ENCODE measurements around the gene EXOC8. TPM values are rescaled to one million over a fixed set of nuclear protein-coding genes. Genes with fewer than 3 reads are reported as not detected.

EXOC8 gene
- total RNA-seq, 1 donor from 2014 or later = 9.9 TPM

- no peaks in the 10 kb centered on the region for H3K4me1 ChIP-seq
- H3K9me3 ChIP-seq = no peaks in the 10 kb centered on the region
- no peak for DNase-seq (ENCODE audit: low spot score in 2 of 2)
- H3K36me3 ChIP-seq = no peaks in the 10 kb centered on the region
- H3K27me3 ChIP-seq = no peaks in the 10 kb centered on the region
- no peak overlapping the region for H3K4me3 ChIP-seq
- TF ChIP-seq CTCF (IDR thresholded peaks at IDR 0.05) = no peak
- intact Hi-C loops (cut with DNase I) = no loop called here
- H3K27ac ChIP-seq = no peak overlapping the region
These were observed 27.2 kb downstream of the EXOC8 start for GRCh38 chr1:231310391-231310934.

GRCh38 chr1:231301990-231302389 is 35.7 kb downstream of the EXOC8 start:
- Histone ChIP-seq H3K4me1 (no peaks in the 10 kb centered on the region), H3K36me3 (no peaks in the 10 kb centered on the region), H3K9me3 (no peaks in the 10 kb centered on the region), H3K4me3 (no peak overlapping the region), H3K27me3 (no peaks in the 10 kb centered on the region), H3K27ac (no peak overlapping the region)
- no peak for DNase-seq (ENCODE audit: low spot score in 2 of 2)
- no peak for TF ChIP-seq CTCF (IDR thresholded peaks at IDR 0.05)
- intact Hi-C loops (cut with DNase I) = no loop called here

- H3K9me3 ChIP-seq = no peaks in the 10 kb centered on the region
- intact Hi-C loops (cut with DNase I) = no loop called here
- H3K36me3 ChIP-seq = no peaks in the 10 kb centered on the region
- no peak for TF ChIP-seq CTCF (IDR thresholded peaks at IDR 0.05)
- no peak for DNase-seq (ENCODE audit: low spot score in 2 of 2)
- H3K27ac ChIP-seq = no peak overlapping the region
- H3K4me1 ChIP-seq = no peaks in the 10 kb centered on the region
- H3K4me3 ChIP-seq = no peak overlapping the region
- H3K27me3 ChIP-seq = no peaks in the 10 kb centered on the region
These were observed 41.7 kb downstream of the EXOC8 start for GRCh38 chr1:231295938-231296337.

- Histone ChIP-seq H3K36me3 (no peaks in the 10 kb centered on the region), H3K27me3 (no peaks in the 10 kb centered on the region), H3K9me3 (no peaks in the 10 kb centered on the region), H3K27ac (no peak overlapping the region), H3K4me3 (no peak overlapping the region), H3K4me1 (no peaks in the 10 kb centered on the region)
- intact Hi-C loops (cut with DNase I) = no loop called here
- TF ChIP-seq CTCF (IDR thresholded peaks at IDR 0.05) = no peak
- no peak for DNase-seq (ENCODE audit: low spot score in 2 of 2)
These were observed 51.0 kb downstream of the EXOC8 start for GRCh38 chr1:231286603-231287002.

GRCh38 chr1:231284441-231284840 is 53.2 kb downstream of the EXOC8 start:
- Histone ChIP-seq H3K27ac (no peak overlapping the region), H3K4me3 (no peak overlapping the region), H3K4me1 (no peaks in the 10 kb centered on the region), H3K36me3 (no peaks in the 10 kb centered on the region), H3K27me3 (no peaks in the 10 kb centered on the region), H3K9me3 (no peaks in the 10 kb centered on the region)
- TF ChIP-seq CTCF (IDR thresholded peaks at IDR 0.05) = no peak
- intact Hi-C loops (cut with DNase I) = no loop called here
- no peak for DNase-seq (ENCODE audit: low spot score in 2 of 2)

Other genes starting within 250 kb of the EXOC8 start
- not detected for gene TRIM67, start 175.8 kb downstream of the EXOC8 start, total RNA-seq
- gene GNPAT, start 96.6 kb downstream of the EXOC8 start, total RNA-seq = 34.8 TPM
- 52.6 TPM for gene SPRTN, start 441 bp upstream of the EXOC8 start, total RNA-seq
- 47.8 TPM for gene EGLN1, start 84.4 kb upstream of the EXOC8 start, total RNA-seq
- 15.0 TPM for gene TSNAX, start 190.8 kb upstream of the EXOC8 start, total RNA-seq